ENCODE data around the gene CLDN14.

DNA sequence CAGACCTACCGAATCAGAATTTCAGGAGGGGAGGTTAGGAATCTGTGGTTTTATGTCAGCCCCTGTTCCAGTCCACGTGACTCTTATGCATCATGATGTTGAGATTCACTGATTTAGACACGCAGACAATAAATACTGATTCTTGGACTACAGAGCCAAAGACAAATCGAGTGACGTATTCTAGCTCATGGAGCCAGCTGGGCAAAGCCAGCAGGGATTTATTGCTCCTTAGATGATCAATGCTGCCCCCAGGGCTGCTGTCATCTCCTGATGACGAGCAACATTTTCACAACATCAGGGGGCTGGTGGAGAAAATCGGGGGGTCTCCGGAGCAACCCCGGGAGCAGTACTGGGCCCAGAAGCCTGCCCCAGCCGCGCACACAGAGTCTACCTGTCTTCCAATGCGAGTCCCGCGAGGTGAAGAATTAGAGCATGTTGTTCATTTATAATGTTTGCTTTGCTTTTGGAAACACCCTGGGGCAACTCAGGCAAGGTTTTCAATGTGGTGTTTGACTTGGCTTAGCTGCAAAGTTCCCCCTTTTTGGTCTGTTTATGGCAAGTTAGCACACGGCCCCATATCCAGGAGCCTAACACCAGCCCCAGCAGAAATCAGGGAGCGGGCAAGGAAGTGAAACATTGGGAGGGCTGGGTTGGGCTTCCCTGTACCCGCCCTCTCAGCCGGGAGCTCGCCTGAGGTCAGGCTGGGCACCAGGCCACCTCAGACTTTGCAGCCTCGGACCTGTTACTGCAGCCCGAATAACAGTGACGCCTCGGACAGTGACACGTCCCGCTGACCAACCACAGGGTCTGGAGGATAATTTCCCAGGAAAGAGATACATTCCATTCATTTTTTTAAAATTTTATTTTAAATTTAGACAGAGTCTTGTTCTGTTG, 19.9 kb upstream of the CLDN14 start:
- TF ChIP-seq, protein P1, sequence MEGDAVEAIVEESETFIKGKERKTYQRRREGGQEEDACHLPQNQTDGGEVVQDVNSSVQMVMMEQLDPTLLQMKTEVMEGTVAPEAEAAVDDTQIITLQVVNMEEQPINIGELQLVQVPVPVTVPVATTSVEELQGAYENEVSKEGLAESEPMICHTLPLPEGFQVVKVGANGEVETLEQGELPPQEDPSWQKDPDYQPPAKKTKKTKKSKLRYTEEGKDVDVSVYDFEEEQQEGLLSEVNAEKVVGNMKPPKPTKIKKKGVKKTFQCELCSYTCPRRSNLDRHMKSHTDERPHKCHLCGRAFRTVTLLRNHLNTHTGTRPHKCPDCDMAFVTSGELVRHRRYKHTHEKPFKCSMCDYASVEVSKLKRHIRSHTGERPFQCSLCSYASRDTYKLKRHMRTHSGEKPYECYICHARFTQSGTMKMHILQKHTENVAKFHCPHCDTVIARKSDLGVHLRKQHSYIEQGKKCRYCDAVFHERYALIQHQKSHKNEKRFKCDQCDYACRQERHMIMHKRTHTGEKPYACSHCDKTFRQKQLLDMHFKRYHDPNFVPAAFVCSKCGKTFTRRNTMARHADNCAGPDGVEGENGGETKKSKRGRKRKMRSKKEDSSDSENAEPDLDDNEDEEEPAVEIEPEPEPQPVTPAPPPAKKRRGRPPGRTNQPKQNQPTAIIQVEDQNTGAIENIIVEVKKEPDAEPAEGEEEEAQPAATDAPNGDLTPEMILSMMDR (IDR thresholded peaks at IDR 0.05) = no peak
- no peak for TF ChIP-seq EZH2 (IDR thresholded peaks at IDR 0.05)

Measured in neural progenitor cell (in vitro differentiated cells).